Measurements from ENCODE around the gene JMJD4. TPM values are rescaled to one million over a fixed set of nuclear protein-coding genes. Genes with fewer than 3 reads are reported as not detected.

Gene JMJD4
- total RNA-seq, 2 donors from 2014 or later, result 19.4 to 21.8 TPM

DNA sequence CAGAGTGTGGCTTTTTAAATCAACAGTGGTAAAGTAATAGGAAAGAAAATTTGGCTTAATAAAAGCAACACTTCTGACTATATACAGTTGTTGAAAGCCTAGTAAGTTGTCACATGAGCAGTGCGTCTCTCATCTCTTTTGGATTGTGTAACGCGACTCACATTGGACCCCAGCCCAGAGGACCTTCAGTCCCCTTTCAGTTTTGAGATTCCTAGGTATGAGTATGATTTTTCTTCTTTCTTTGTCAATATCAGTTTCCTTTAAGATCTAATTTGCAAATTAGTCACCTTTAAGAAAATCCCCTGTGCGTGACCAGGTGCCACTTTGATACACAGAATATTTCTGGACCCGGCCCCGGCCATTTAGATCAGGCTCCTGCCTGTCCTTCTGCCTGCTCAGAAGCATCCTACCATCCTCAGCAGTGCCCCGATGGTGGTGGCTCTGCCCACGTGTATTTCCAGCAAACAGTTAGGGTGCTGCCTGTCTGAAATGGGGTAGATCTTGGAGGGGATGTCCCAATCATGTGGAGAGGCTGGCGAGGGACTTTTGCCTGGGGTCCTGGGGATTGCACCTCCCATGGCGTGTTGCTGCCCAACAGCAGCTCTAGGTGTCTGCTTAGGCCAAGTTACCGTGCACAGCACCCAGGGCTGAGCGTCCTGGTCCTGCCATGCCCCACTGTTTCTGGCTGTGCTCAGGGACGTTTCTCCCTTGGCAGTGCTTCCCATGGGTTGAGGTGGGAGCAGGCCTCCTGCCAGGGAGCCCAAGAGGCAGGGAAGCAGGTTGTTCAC is 21.3 kb upstream of the JMJD4 start:
- H3K36me3 Mint-ChIP-seq (ENCODE audit: low read depth), result peaks cover 44% of the 10 kb centered on the region
- no peak overlapping the region for H3K4me3 Mint-ChIP-seq
- no peaks in the 10 kb centered on the region for H3K9me3 Mint-ChIP-seq
- TF ChIP-seq, protein P1, sequence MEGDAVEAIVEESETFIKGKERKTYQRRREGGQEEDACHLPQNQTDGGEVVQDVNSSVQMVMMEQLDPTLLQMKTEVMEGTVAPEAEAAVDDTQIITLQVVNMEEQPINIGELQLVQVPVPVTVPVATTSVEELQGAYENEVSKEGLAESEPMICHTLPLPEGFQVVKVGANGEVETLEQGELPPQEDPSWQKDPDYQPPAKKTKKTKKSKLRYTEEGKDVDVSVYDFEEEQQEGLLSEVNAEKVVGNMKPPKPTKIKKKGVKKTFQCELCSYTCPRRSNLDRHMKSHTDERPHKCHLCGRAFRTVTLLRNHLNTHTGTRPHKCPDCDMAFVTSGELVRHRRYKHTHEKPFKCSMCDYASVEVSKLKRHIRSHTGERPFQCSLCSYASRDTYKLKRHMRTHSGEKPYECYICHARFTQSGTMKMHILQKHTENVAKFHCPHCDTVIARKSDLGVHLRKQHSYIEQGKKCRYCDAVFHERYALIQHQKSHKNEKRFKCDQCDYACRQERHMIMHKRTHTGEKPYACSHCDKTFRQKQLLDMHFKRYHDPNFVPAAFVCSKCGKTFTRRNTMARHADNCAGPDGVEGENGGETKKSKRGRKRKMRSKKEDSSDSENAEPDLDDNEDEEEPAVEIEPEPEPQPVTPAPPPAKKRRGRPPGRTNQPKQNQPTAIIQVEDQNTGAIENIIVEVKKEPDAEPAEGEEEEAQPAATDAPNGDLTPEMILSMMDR (conservative IDR thresholded peaks at IDR 0.05), result no peak
- Histone ChIP-seq H3K27me3 (ENCODE audit: control insufficient read depth, insufficient read depth, low read length, poor library complexity, severe bottlenecking) (no peaks in the 10 kb centered on the region), H3K9ac (ENCODE audit: extremely low read depth, low read length, poor library complexity, severe bottlenecking) (no peak overlapping the region), H3K4me1 (ENCODE audit: control insufficient read depth, insufficient read depth, low read length) (no peaks in the 10 kb centered on the region), H3K36me3 (ENCODE audit: control insufficient read depth, insufficient read depth, low read length) (peaks cover 57% of the 10 kb centered on the region), H3K4me3 (ENCODE audit: low read length) (no peak overlapping the region), H3K9me3 (ENCODE audit: control insufficient read depth, low read length) (no peaks in the 10 kb centered on the region), H3K27ac (ENCODE audit: low read depth, low read length) (no peak overlapping the region)
- WGBS, 2 experiments (ENCODE audit: insufficient coverage in 1 of 2, insufficient read length in 1 of 2), result 94% methylated on average over 9 to 13 of the region's 13 CpGs
- no peak for DNase-seq
- H3K27ac Mint-ChIP-seq, result no peak overlapping the region
- H3K4me1 Mint-ChIP-seq, result no peaks in the 10 kb centered on the region
- H3K27me3 Mint-ChIP-seq (ENCODE audit: insufficient read depth), result no peaks in the 10 kb centered on the region

DNA sequence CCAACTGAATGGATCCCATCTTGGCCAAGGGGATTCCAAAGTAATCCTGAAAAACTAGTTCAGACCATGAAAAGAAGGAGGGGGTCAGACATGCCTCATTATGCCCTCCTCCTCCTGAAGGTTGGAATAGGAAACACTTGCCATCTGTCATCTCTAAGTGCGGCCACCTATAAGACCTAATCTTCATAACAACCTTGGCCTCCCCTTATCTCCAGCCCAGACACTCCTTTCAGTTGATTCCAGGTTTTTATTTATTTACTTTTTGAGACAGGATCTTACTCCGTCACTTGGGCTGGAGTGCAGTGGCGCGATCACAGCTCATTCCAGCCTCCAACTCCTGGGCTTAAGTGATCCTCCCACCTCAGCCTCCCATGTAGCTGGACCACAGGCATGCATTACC is 19.9 kb upstream of the JMJD4 start:
- no peaks in the 10 kb centered on the region for H3K27me3 ChIP-seq (ENCODE audit: control insufficient read depth, insufficient read depth, low read length, poor library complexity, severe bottlenecking)
- WGBS, 2 experiments (ENCODE audit: insufficient coverage in 1 of 2, insufficient read length in 1 of 2), result 96 to 100% methylated on average over 3 to 4 of the region's 4 CpGs
- no peak overlapping the region for H3K4me3 ChIP-seq (ENCODE audit: low read length)
- Mint-ChIP-seq H3K4me3 (no peak overlapping the region), H3K27ac (no peak overlapping the region), H3K27me3 (ENCODE audit: insufficient read depth) (no peaks in the 10 kb centered on the region), H3K4me1 (no peaks in the 10 kb centered on the region), H3K36me3 (ENCODE audit: low read depth) (peaks cover 42% of the 10 kb centered on the region), H3K9me3 (no peaks in the 10 kb centered on the region)
- no peak overlapping the region for H3K9ac ChIP-seq (ENCODE audit: extremely low read depth, low read length, poor library complexity, severe bottlenecking)
- TF ChIP-seq, protein P1 (conservative IDR thresholded peaks at IDR 0.05), result no peak
- peaks cover 56% of the 10 kb centered on the region for H3K36me3 ChIP-seq (ENCODE audit: control insufficient read depth, insufficient read depth, low read length)
- H3K9me3 ChIP-seq (ENCODE audit: control insufficient read depth, low read length), result no peaks in the 10 kb centered on the region
- H3K4me1 ChIP-seq (ENCODE audit: control insufficient read depth, insufficient read depth, low read length), result no peaks in the 10 kb centered on the region
- H3K27ac ChIP-seq (ENCODE audit: low read depth, low read length), result no peak overlapping the region
- no peak for DNase-seq

DNA sequence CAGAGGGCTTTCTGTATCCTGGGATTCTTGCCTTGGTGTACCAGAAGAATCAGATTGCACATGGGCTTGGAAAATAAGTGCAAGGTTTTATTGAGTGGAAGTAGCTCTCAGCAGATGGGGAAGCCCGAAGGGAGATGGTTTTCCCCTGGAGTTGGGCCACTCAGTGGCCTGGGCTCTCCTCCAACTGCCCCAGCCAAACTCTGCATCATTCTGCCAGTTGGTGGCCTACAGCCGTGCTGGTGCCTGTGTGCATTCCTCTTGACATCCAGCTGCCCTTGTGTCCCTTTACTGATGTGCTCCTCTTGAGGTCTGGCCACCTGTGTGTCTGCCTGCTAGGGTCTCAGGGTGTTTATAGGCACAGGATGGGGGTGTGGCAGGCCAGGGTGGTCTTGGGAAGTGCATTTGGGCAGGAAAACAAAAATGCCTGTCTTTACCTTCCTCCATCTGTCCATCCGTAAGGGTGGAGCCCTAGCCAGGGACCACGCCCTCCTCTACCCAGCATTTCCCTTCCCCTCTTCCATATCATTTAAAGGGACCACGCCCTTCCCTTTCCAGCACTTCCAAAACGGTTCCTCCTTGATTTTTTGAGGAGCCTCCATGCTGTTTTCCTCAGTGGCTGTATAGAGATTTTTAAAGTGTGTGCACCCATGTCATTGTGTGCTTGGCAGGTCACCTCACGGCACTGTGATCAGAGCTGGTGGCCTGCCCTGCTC is 19.1 kb upstream of the JMJD4 start:
- no peaks in the 10 kb centered on the region for H3K4me1 ChIP-seq (ENCODE audit: control insufficient read depth, insufficient read depth, low read length)
- WGBS, 2 experiments (ENCODE audit: insufficient coverage in 1 of 2, insufficient read length in 1 of 2), result 71 to 89% methylated on average over 3 to 7 of the region's 7 CpGs
- no peaks in the 10 kb centered on the region for H3K9me3 Mint-ChIP-seq

More for the DNA sequence above, 19.1 kb upstream of the JMJD4 start:
- Mint-ChIP-seq H3K27ac (no peak overlapping the region), H3K36me3 (ENCODE audit: low read depth) (peaks cover 34% of the 10 kb centered on the region), H3K4me1 (no peaks in the 10 kb centered on the region), H3K27me3 (ENCODE audit: insufficient read depth) (no peaks in the 10 kb centered on the region), H3K4me3 (no peak overlapping the region)
- DNase-seq, result no peak
- no peaks in the 10 kb centered on the region for H3K27me3 ChIP-seq (ENCODE audit: control insufficient read depth, insufficient read depth, low read length, poor library complexity, severe bottlenecking)
- H3K9me3 ChIP-seq (ENCODE audit: control insufficient read depth, low read length), result no peaks in the 10 kb centered on the region
- H3K4me3 ChIP-seq (ENCODE audit: low read length), result no peak overlapping the region
- peaks cover 48% of the 10 kb centered on the region for H3K36me3 ChIP-seq (ENCODE audit: control insufficient read depth, insufficient read depth, low read length)
- no peak overlapping the region for H3K27ac ChIP-seq (ENCODE audit: low read depth, low read length)
- TF ChIP-seq, protein P1 (conservative IDR thresholded peaks at IDR 0.05), result no peak
- no peak overlapping the region for H3K9ac ChIP-seq (ENCODE audit: extremely low read depth, low read length, poor library complexity, severe bottlenecking)

All from endodermal cell (in vitro differentiated cells).